GM23338 (cell line): ENCODE data around the gene CHTF8. TPM values are rescaled to one million over a fixed set of nuclear protein-coding genes. Genes with fewer than 3 reads are reported as not detected.

Experiments used
- ATAC-seq: fragments of 200-7000 bp; cut with Tn5 transposase; 3 replicates; pipeline ENCODE4 v1.9.1; 2020
- DNase-seq: peaks from one replicate; pipeline ENCODE4 v3.0.0-alpha.2; 2015; ENCODE audit warnings: low spot score
- H2AFZ ChIP-seq: fragments of 200-600 bp; sonication (generic); 2 replicates; pipeline ENCODE4 v1.8.0; 2016; ENCODE audit warnings: antibody characterized with exemption, mild to moderate bottlenecking, moderate library complexity
- H3F3A ChIP-seq: fragments of 200-600 bp; sonication (generic); replicated peaks from 2 replicates; pipeline ENCODE4 v1.8.0; 2017; ENCODE audit warnings: antibody characterized with exemption, mixed run types, low read depth
- H3K27ac ChIP-seq: fragments of 200-600 bp; sonication (generic); 2 replicates; pipeline ENCODE4 v1.6.1; 2016; ENCODE audit warnings: low read depth
- H3K27me3 ChIP-seq: fragments of 200-600 bp; sonication (generic); 2 replicates; pipeline ENCODE4 v1.8.0; 2016; ENCODE audit warnings: mild to moderate bottlenecking, mixed run types, moderate library complexity; ENCODE audit not compliant: insufficient read depth
- H3K36me3 ChIP-seq: fragments of 200-600 bp; sonication (generic); 2 replicates; pipeline ENCODE4 v1.8.0; 2016; ENCODE audit warnings: mild to moderate bottlenecking; ENCODE audit not compliant: insufficient read depth
- H3K4me1 ChIP-seq: fragments of 200-600 bp; sonication (generic); 2 replicates; pipeline ENCODE4 v1.8.0; 2016; ENCODE audit warnings: mild to moderate bottlenecking, moderate library complexity; ENCODE audit not compliant: insufficient read depth
- H3K4me2 ChIP-seq: fragments of 200-600 bp; sonication (generic); 2 replicates; pipeline ENCODE4 v1.7.1; 2017; ENCODE audit warnings: mixed run types
- H3K4me3 ChIP-seq: fragments of 200-600 bp; sonication (generic); 2 replicates; pipeline ENCODE4 v1.6.1; 2016; ENCODE audit warnings: mixed run types
- H3K79me2 ChIP-seq: fragments of 200-600 bp; sonication (generic); replicated peaks from 2 replicates; pipeline ENCODE4 v1.8.0; 2017; ENCODE audit warnings: mild to moderate bottlenecking; ENCODE audit not compliant: insufficient read depth
- H3K9me2 ChIP-seq: fragments of 200-600 bp; sonication (generic); 2 replicates; pipeline ENCODE4 v1.8.0; 2017; ENCODE audit not compliant: insufficient read depth
- H4K20me1 ChIP-seq: fragments of 200-600 bp; sonication (generic); replicated peaks from 2 replicates; pipeline ENCODE4 v1.8.0; 2017; ENCODE audit warnings: mild to moderate bottlenecking; ENCODE audit not compliant: insufficient read depth
- H3K27ac Mint-ChIP-seq: 2 replicates; pipeline ENCODE4 v1.8.0; 2020; ENCODE audit warnings: inconsistent platforms, mild to moderate bottlenecking, moderate library complexity, mixed read lengths
- H3K27me3 Mint-ChIP-seq: 3 replicates; pipeline ENCODE4 v1.8.0; 2022; ENCODE audit warnings: low read depth, mild to moderate bottlenecking, moderate library complexity, mixed read lengths, inconsistent platforms; ENCODE audit not compliant: insufficient read depth, poor library complexity
- H3K36me3 Mint-ChIP-seq: 3 replicates; pipeline ENCODE4 v1.8.0; 2021; ENCODE audit warnings: low read depth, mild to moderate bottlenecking, inconsistent platforms, moderate library complexity, mixed read lengths
- H3K4me1 Mint-ChIP-seq: 3 replicates; pipeline ENCODE4 v1.8.0; 2020; ENCODE audit warnings: mild to moderate bottlenecking, inconsistent platforms, mixed read lengths
- H3K4me3 Mint-ChIP-seq: 3 replicates; pipeline ENCODE4 v1.8.0; 2021; ENCODE audit warnings: moderate library complexity, mild to moderate bottlenecking, inconsistent platforms, mixed read lengths
- H3K9me3 Mint-ChIP-seq: 3 replicates; pipeline ENCODE4 v1.8.0; 2020; ENCODE audit warnings: moderate library complexity, mild to moderate bottlenecking, inconsistent platforms, mixed read lengths
- CREB1 ChIP-seq: fragments of 250-450 bp; sonication (Bioruptor Pico); IDR thresholded peaks from 2 replicates; pipeline ENCODE4 v1.5.0; 2020; ENCODE audit warnings: low read depth, mild to moderate bottlenecking, moderate library complexity
- ETS1 ChIP-seq: IDR thresholded peaks from 2 replicates; pipeline ENCODE4 v1.6.1; 2016; ENCODE audit warnings: antibody characterized with exemption
- JUNB ChIP-seq: IDR thresholded peaks from one replicate; pipeline ENCODE4 v1.6.1; 2016; ENCODE audit warnings: antibody characterized with exemption; ENCODE audit not compliant: unreplicated experiment
- NANOG ChIP-seq: IDR thresholded peaks from 2 replicates; pipeline ENCODE4 v1.6.1; 2016; ENCODE audit warnings: antibody characterized with exemption, borderline replicate concordance
- REST ChIP-seq: IDR thresholded peaks from one replicate; pipeline ENCODE4 v1.6.1; 2018; ENCODE audit warnings: antibody characterized with exemption; ENCODE audit not compliant: unreplicated experiment
- ZNF114 ChIP-seq: fragments of 250-450 bp; sonication (Bioruptor Pico); IDR thresholded peaks from 2 replicates; pipeline ENCODE4 v1.5.0; 2020; ENCODE audit warnings: mild to moderate bottlenecking, moderate library complexity
- ZNF462 ChIP-seq: fragments of 250-450 bp; sonication (Bioruptor Pico); IDR thresholded peaks from 2 replicates; pipeline ENCODE4 v1.5.0; 2020; ENCODE audit warnings: mild to moderate bottlenecking, moderate library complexity
- polyA plus RNA-seq: library from polyadenylated mRNA; unstranded; fragments of >200 nt; fragmentation: Nextera tagmentation; extraction: Ambion mirVana; gene quantifications from 2 replicates; pipeline ENCODE4 v1.2.1, GENCODE V29; 2016
- total RNA-seq: library from RNA; depleted of rRNA; stranded (reverse); fragments of >200 nt; shearing (Covaris generic); gene quantifications from 2 replicates; pipeline ENCODE4 v1.2.3, GENCODE V29; 2014

Gene CHTF8
- total and polyA plus RNA-seq, 2 experiments from 2014 or later = 24.4 to 155 TPM

- ATAC-seq = no peak
- Histone ChIP-seq H4K20me1 (no peaks in the 10 kb centered on the region), H3K27ac (no peak overlapping the region), H3K4me1 (peaks cover 56% of the 10 kb centered on the region), H3K4me3 (no peak overlapping the region), H3K36me3 (no peaks in the 10 kb centered on the region), H2AFZ (no peak overlapping the region), H3K9me2 (peaks cover 7% of the 10 kb centered on the region; the same call in 1 of the 2 replicates), H3K79me2 (no peaks in the 10 kb centered on the region), H3F3A (peaks cover 7% of the 10 kb centered on the region; the same call in 1 of the 2 replicates), H3K27me3 (no peaks in the 10 kb centered on the region), H3K4me2 (no peak overlapping the region)
- Mint-ChIP-seq H3K9me3 (no peaks in the 10 kb centered on the region), H3K4me3 (no peak overlapping the region), H3K4me1 (peaks cover 36% of the 10 kb centered on the region), H3K27me3 (peaks cover 7% of the 10 kb centered on the region), H3K36me3 (0 out of 3 replicates have a peak, but pooled peaks cover 11% of the 10 kb centered on the region), H3K27ac (no peak overlapping the region)
- TF ChIP-seq CREB1 (CRISPR knock-in tag) = no peak
- DNase-seq = no peak
Measured at GRCh38 chr16:69079697-69080096, 52.7 kb downstream of the CHTF8 start.

GRCh38 chr16:69078073-69078472, 54.3 kb downstream of the CHTF8 start:
- no peaks in the 10 kb centered on the region for H3K27me3 ChIP-seq
- H3K27ac ChIP-seq = peak overlapping the region; percentile 95
- Mint-ChIP-seq H3K4me1 (peaks cover 35% of the 10 kb centered on the region), H3K27me3 (peaks cover 13% of the 10 kb centered on the region), H3K9me3 (no peaks in the 10 kb centered on the region), H3K36me3 (0 out of 3 replicates have a peak, but pooled peaks cover 5% of the 10 kb centered on the region), H3K4me3 (no peak overlapping the region; the same call in 2 of the 3 replicates), H3K27ac (peak overlapping the region; percentile 0; the same call in 1 of the 2 replicates)
- H3K79me2 ChIP-seq = no peaks in the 10 kb centered on the region
- peak overlapping the region; percentile 55 for H3K4me2 ChIP-seq
- H3K9me2 ChIP-seq = no peaks in the 10 kb centered on the region
- no peaks in the 10 kb centered on the region for H4K20me1 ChIP-seq
- no peak overlapping the region for H3K4me3 ChIP-seq
- peaks cover 63% of the 10 kb centered on the region for H3K4me1 ChIP-seq
- H3F3A ChIP-seq = peaks cover 6% of the 10 kb centered on the region
- ATAC-seq (peak; percentile 94), DNase-seq (peak; percentile 86)
- TF ChIP-seq ZNF462 = peak; percentile 69
- peak; percentile 72 for TF ChIP-seq ETS1
- no peak for TF ChIP-seq JUNB
- TF ChIP-seq CREB1 (CRISPR knock-in tag) = 0 out of 2 replicates have a peak, but pooled peaks have one; percentile 24
- peak; percentile 71; the same call in 1 of the 2 replicates for TF ChIP-seq NANOG
- 0 out of 2 replicates have a peak, but pooled peaks have one; percentile 56 for TF ChIP-seq ZNF114 (CRISPR knock-in tag)
- no peak for TF ChIP-seq REST
- no peak overlapping the region for H2AFZ ChIP-seq
- no peaks in the 10 kb centered on the region for H3K36me3 ChIP-seq
